Suprapubic skin (tissue), 4 donors: ENCODE results near the gene SERHL2. TPM values are rescaled to one million over a fixed set of nuclear protein-coding genes. Genes with fewer than 3 reads are reported as not detected.

ENCODE experiments used
- DNase-seq, 2 donors: peaks; one replicate each; pipeline ENCODE4 v3.0.0-alpha.2; 2019; ENCODE audit warnings: low spot score in 2 of 2
- H3K27ac ChIP-seq: fragments of 200-600 bp; sonication (generic); one replicate; pipeline ENCODE4 v1.5.1; 2019
- H3K27me3 ChIP-seq: fragments of 200-600 bp; sonication (generic); one replicate; pipeline ENCODE4 v1.5.1; 2019
- H3K36me3 ChIP-seq: fragments of 200-600 bp; sonication (generic); one replicate; pipeline ENCODE4 v1.5.1; 2019
- H3K4me1 ChIP-seq: fragments of 200-600 bp; sonication (generic); one replicate; pipeline ENCODE4 v1.5.1; 2019
- H3K4me3 ChIP-seq: fragments of 200-600 bp; sonication (generic); one replicate; pipeline ENCODE4 v1.5.1; 2019; ENCODE audit warnings: mild to moderate bottlenecking
- H3K9me3 ChIP-seq: fragments of 200-600 bp; sonication (generic); one replicate; pipeline ENCODE4 v1.5.1; 2019
- EP300 ChIP-seq: sonication (generic); formaldehyde crosslinking; IDR thresholded peaks from one replicate; pipeline ENCODE4 v1.6.1; 2017; ENCODE audit warnings: antibody characterized with exemption
- POLR2A ChIP-seq, 2 donors: fragments of 450-650 bp; IDR thresholded peaks; one replicate each; pipeline ENCODE4 v1.6.1; 2017; ENCODE audit warnings: antibody characterized with exemption in 2 of 2, mild to moderate bottlenecking in 2 of 2, moderate library complexity in 2 of 2
- POLR2AphosphoS5 ChIP-seq, 3 donors: sonication (generic); formaldehyde crosslinking; IDR thresholded peaks; one replicate each; pipeline ENCODE4 v1.6.1; 2017; ENCODE audit warnings: antibody characterized with exemption in 3 of 3
- WGBS: methylation state at CpG from one replicate; pipeline ENCODE4 v1.1.5; 2018; 5-methylcytosine and 5-hydroxymethylcytosine counted together
- total RNA-seq, 4 donors: library from RNA; depleted of rRNA; stranded (reverse); fragments of >200 nt; gene quantifications; one replicate each; pipeline ENCODE4 v1.1.0, GENCODE V29; 2016
- TF ChIP-seq, protein P1 (sequence below), 2 donors: fragments of 200-600 bp in 1 of 2; fragments of 450-650 bp in 1 of 2; sonication (generic) in 1 of 2; IDR thresholded peaks; one replicate each; pipeline ENCODE4 v1.5.1; 2016 to 2019; ENCODE audit warnings: antibody characterized with exemption in 2 of 2, mild to moderate bottlenecking in 1 of 2, moderate library complexity in 1 of 2

Gene SERHL2
- total RNA-seq, 4 donors from 2014 or later, result 13.0 to 96.1 (median 52.1) TPM

DNA sequence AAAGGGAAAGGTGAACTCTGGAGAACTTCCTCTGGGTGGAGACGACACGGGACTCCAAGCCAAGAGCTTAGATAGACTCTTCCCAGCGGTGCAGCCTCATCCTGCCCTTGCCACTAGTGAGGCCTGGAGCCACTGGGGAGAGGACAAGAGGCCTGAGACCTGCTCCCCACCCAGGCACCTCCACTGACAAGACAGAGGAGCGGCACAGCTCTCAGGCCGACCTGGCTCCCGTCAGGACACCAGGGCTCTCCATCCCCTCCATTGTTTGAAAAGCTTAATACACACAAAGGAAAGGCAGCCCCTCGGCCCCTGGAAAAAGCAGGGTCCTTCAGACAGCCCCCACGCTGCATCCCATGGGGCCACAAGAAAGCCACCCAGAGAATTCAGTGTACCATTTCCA, 31.3 kb downstream of the SERHL2 start:
- TF ChIP-seq POLR2AphosphoS5 (IDR thresholded peaks at IDR 0.05), result no peak
- no peak for TF ChIP-seq POLR2A (IDR thresholded peaks at IDR 0.05)
- no peak for TF ChIP-seq EP300
- TF ChIP-seq, protein P1, sequence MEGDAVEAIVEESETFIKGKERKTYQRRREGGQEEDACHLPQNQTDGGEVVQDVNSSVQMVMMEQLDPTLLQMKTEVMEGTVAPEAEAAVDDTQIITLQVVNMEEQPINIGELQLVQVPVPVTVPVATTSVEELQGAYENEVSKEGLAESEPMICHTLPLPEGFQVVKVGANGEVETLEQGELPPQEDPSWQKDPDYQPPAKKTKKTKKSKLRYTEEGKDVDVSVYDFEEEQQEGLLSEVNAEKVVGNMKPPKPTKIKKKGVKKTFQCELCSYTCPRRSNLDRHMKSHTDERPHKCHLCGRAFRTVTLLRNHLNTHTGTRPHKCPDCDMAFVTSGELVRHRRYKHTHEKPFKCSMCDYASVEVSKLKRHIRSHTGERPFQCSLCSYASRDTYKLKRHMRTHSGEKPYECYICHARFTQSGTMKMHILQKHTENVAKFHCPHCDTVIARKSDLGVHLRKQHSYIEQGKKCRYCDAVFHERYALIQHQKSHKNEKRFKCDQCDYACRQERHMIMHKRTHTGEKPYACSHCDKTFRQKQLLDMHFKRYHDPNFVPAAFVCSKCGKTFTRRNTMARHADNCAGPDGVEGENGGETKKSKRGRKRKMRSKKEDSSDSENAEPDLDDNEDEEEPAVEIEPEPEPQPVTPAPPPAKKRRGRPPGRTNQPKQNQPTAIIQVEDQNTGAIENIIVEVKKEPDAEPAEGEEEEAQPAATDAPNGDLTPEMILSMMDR (IDR thresholded peaks at IDR 0.05), result no peak
- Histone ChIP-seq H3K27ac (no peak overlapping the region), H3K4me1 (peaks cover 8% of the 10 kb centered on the region), H3K4me3 (no peak overlapping the region), H3K36me3 (peaks cover 62% of the 10 kb centered on the region), H3K27me3 (no peaks in the 10 kb centered on the region), H3K9me3 (no peaks in the 10 kb centered on the region)
- DNase-seq, result no peak
- 72% methylated on average over 4 of the region's 8 CpGs for WGBS

DNA sequence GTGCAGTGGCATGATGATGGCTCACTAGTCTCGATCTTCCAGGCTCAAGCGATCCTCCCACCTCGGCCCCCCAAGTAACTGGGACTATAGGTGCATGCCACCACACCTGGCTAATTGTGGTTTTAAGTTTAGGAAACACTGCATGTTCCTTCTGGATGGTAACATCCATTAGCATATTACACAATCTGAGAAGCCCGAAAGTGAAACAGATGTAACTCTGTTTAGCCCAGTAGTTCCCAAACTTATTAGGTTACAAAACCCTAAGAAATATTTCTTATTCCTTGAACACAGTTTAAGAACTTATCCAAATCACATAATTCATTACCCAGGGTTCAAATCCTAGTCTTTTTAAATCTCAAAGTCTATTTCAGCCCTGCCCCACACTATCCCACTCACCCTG, 32.6 kb downstream of the SERHL2 start:
- no peak overlapping the region for H3K27ac ChIP-seq
- H3K4me1 ChIP-seq, result peaks cover 4% of the 10 kb centered on the region
- no peak overlapping the region for H3K4me3 ChIP-seq
- H3K9me3 ChIP-seq, result no peaks in the 10 kb centered on the region
- DNase-seq, result no peak
- peaks cover 75% of the 10 kb centered on the region for H3K36me3 ChIP-seq
- 84% methylated on average over 4 of the region's 4 CpGs for WGBS
- H3K27me3 ChIP-seq, result no peaks in the 10 kb centered on the region
- no peak for TF ChIP-seq POLR2A (IDR thresholded peaks at IDR 0.05)

DNA sequence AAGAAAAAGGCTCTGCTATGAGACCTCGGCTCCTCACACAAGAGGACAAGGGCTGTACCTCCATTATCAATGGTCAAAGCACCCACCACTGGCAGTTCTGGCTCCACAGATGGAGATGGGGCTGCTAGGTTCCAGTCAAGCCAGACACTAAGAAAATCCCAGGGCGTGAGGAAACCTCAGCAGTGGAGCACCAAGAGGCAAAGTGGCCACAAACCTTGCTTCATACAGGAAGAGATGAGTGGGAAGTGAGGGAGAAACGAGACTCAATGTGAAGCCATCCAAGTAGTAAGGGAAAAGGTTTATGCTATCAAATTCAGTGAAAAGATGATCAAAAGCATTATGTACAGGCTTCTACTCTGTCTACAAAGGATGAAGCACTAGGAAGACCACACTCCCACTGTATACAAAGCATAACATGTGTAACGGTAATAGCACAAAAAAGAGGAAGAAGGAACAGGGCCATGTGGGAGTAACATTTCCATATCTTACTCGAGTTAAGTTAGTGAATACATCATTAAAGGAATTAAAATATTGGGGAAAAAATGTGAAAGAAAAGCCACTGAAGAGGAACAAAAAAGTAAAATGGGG, 33.9 kb downstream of the SERHL2 start:
- no peaks in the 10 kb centered on the region for H3K9me3 ChIP-seq
- H3K4me3 ChIP-seq, result no peak overlapping the region
- no peaks in the 10 kb centered on the region for H3K4me1 ChIP-seq
- WGBS, result 85% methylated on average over 5 of the region's 5 CpGs
- DNase-seq, result no peak
- H3K27me3 ChIP-seq, result no peaks in the 10 kb centered on the region
- H3K36me3 ChIP-seq, result peaks cover 88% of the 10 kb centered on the region
- TF ChIP-seq, protein P1 (IDR thresholded peaks at IDR 0.05), result no peak
- no peak for TF ChIP-seq POLR2AphosphoS5 (IDR thresholded peaks at IDR 0.05)
- no peak overlapping the region for H3K27ac ChIP-seq

DNA sequence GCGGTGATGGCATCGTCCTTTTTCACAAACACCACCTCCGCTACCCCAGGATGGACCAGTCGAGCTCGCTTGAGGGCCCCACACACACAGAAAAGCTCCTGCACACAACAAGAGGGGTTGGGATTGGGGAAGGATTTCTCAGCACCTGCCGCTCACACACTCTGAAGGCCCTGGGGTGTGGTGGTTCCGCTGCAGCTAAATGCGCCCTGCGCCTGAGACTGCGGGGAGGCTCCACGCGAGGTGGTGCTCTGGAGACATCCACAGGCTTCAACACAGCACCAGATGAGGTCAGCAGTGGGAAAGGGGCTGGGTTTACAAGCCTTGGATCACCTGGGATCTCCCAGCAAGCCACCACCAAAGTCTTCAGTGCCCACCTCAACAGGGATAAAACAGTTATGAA, 38.2 kb downstream of the SERHL2 start:
- H3K27me3 ChIP-seq, result no peaks in the 10 kb centered on the region
- H3K36me3 ChIP-seq, result peaks cover 93% of the 10 kb centered on the region
- TF ChIP-seq, protein P1 (IDR thresholded peaks at IDR 0.05), result no peak
- no peak for TF ChIP-seq EP300
- no peak for TF ChIP-seq POLR2A (IDR thresholded peaks at IDR 0.05)
- TF ChIP-seq POLR2AphosphoS5 (IDR thresholded peaks at IDR 0.05), result no peak
- H3K4me3 ChIP-seq, result no peak overlapping the region
- no peaks in the 10 kb centered on the region for H3K4me1 ChIP-seq
- no peaks in the 10 kb centered on the region for H3K9me3 ChIP-seq
- DNase-seq, result no peak
- 88% methylated on average over 9 of the region's 12 CpGs for WGBS
- no peak overlapping the region for H3K27ac ChIP-seq

DNA sequence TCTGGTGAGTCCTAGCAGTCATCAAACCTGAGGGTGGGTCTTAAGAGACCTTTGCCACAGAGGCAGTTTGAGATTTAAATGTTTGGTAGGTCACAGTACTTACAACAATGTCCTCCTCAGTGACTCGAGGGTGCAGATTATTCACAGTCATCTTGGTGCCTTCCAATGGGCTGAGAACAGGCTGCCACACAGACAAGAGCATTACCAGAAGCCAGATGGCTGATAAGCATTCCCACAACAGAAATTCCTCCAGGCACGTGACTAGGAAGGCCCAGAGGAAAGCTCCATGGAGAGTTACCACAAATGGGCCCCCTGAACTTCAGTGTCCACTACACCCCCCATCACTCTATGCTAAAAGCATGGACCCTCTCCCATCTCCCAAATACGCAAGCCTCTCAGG, 41.7 kb downstream of the SERHL2 start:
- 63% methylated on average over 3 of the region's 3 CpGs for WGBS
- Histone ChIP-seq H3K36me3 (peaks cover 100% of the 10 kb centered on the region), H3K4me1 (no peaks in the 10 kb centered on the region), H3K9me3 (no peaks in the 10 kb centered on the region), H3K27ac (no peak overlapping the region), H3K4me3 (no peak overlapping the region), H3K27me3 (no peaks in the 10 kb centered on the region)
- no peak for DNase-seq
- TF ChIP-seq POLR2AphosphoS5 (IDR thresholded peaks at IDR 0.05), result no peak
- TF ChIP-seq EP300, result no peak
- no peak for TF ChIP-seq POLR2A (IDR thresholded peaks at IDR 0.05)
- TF ChIP-seq, protein P1 (IDR thresholded peaks at IDR 0.05), result no peak

DNA sequence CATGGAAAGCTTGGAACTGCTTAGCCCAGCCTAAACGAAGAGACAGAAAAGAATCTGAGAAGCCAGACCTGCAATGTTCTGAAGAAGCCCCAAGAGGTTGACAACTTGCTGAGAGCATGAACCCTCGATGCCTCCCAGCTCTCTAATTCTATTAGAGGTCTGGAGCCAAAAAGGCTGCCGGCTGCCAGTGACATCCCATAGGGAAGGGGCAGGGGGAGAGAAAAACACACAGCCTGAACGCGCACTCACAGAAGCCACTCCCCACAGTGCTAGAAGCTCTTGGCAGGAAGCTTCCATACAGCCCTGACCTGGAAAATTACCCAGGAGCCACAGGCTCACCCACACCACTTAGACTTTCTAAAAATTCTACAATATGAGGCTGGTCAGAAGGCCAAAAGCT, 42.6 kb downstream of the SERHL2 start:
- no peaks in the 10 kb centered on the region for H3K4me1 ChIP-seq
- DNase-seq, result no peak
- no peak overlapping the region for H3K4me3 ChIP-seq
- no peaks in the 10 kb centered on the region for H3K9me3 ChIP-seq
- H3K27ac ChIP-seq, result no peak overlapping the region
- H3K36me3 ChIP-seq, result peaks cover 98% of the 10 kb centered on the region
- 32% methylated on average over 5 of the region's 5 CpGs for WGBS
- TF ChIP-seq, protein P1 (IDR thresholded peaks at IDR 0.05), result no peak
- TF ChIP-seq POLR2A (IDR thresholded peaks at IDR 0.05), result no peak
- TF ChIP-seq POLR2AphosphoS5 (IDR thresholded peaks at IDR 0.05), result no peak
- H3K27me3 ChIP-seq, result no peaks in the 10 kb centered on the region
